ENCODE measurements around the gene SMARCC1.

DNA sequence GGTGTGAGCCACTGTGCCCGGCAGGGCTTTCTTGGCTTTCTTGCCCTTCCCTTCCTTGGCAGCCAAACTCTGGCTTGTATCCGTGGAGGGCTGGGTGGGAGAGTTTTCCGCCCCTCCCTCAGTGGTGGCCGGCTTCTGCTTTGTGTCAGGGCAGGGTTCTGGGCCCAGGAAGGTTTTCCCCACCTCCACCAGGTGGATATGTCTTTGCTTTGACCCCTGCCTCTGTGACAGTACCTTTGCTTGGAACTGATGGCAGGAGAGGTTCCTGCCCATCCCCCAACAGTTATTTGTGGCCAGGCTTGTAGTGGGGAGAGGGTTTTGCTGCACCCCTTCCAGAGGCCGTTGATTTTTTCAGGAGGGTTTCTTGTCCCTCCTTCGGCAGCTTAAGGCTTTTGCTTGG is 227.4 kb downstream of the SMARCC1 start:
- TF ChIP-seq, protein P1, sequence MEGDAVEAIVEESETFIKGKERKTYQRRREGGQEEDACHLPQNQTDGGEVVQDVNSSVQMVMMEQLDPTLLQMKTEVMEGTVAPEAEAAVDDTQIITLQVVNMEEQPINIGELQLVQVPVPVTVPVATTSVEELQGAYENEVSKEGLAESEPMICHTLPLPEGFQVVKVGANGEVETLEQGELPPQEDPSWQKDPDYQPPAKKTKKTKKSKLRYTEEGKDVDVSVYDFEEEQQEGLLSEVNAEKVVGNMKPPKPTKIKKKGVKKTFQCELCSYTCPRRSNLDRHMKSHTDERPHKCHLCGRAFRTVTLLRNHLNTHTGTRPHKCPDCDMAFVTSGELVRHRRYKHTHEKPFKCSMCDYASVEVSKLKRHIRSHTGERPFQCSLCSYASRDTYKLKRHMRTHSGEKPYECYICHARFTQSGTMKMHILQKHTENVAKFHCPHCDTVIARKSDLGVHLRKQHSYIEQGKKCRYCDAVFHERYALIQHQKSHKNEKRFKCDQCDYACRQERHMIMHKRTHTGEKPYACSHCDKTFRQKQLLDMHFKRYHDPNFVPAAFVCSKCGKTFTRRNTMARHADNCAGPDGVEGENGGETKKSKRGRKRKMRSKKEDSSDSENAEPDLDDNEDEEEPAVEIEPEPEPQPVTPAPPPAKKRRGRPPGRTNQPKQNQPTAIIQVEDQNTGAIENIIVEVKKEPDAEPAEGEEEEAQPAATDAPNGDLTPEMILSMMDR (IDR thresholded peaks at IDR 0.05): no peak
- TF ChIP-seq POLR2A (IDR thresholded peaks at IDR 0.05): no peak
